GM23338 (cell line): ENCODE data around the gene DDA1. TPM values are rescaled to one million over a fixed set of nuclear protein-coding genes. Genes with fewer than 3 reads are reported as not detected.

Source experiments
- ATAC-seq: fragments of 200-7000 bp; cut with Tn5 transposase; 3 replicates; pipeline ENCODE4 v1.9.1; 2020
- DNase-seq: peaks from one replicate; pipeline ENCODE4 v3.0.0-alpha.2; 2015; ENCODE audit warnings: low spot score
- H2AFZ ChIP-seq: fragments of 200-600 bp; sonication (generic); 2 replicates; pipeline ENCODE4 v1.8.0; 2016; ENCODE audit warnings: antibody characterized with exemption, mild to moderate bottlenecking, moderate library complexity
- H3F3A ChIP-seq: fragments of 200-600 bp; sonication (generic); replicated peaks from 2 replicates; pipeline ENCODE4 v1.8.0; 2017; ENCODE audit warnings: antibody characterized with exemption, mixed run types, low read depth
- H3K27ac ChIP-seq: fragments of 200-600 bp; sonication (generic); 2 replicates; pipeline ENCODE4 v1.6.1; 2016; ENCODE audit warnings: low read depth
- H3K27me3 ChIP-seq: fragments of 200-600 bp; sonication (generic); 2 replicates; pipeline ENCODE4 v1.8.0; 2016; ENCODE audit warnings: mild to moderate bottlenecking, mixed run types, moderate library complexity; ENCODE audit not compliant: insufficient read depth
- H3K36me3 ChIP-seq: fragments of 200-600 bp; sonication (generic); 2 replicates; pipeline ENCODE4 v1.8.0; 2016; ENCODE audit warnings: mild to moderate bottlenecking; ENCODE audit not compliant: insufficient read depth
- H3K4me1 ChIP-seq: fragments of 200-600 bp; sonication (generic); 2 replicates; pipeline ENCODE4 v1.8.0; 2016; ENCODE audit warnings: mild to moderate bottlenecking, moderate library complexity; ENCODE audit not compliant: insufficient read depth
- H3K4me2 ChIP-seq: fragments of 200-600 bp; sonication (generic); 2 replicates; pipeline ENCODE4 v1.7.1; 2017; ENCODE audit warnings: mixed run types
- H3K4me3 ChIP-seq: fragments of 200-600 bp; sonication (generic); 2 replicates; pipeline ENCODE4 v1.6.1; 2016; ENCODE audit warnings: mixed run types
- H3K79me2 ChIP-seq: fragments of 200-600 bp; sonication (generic); replicated peaks from 2 replicates; pipeline ENCODE4 v1.8.0; 2017; ENCODE audit warnings: mild to moderate bottlenecking; ENCODE audit not compliant: insufficient read depth
- H3K9me2 ChIP-seq: fragments of 200-600 bp; sonication (generic); 2 replicates; pipeline ENCODE4 v1.8.0; 2017; ENCODE audit not compliant: insufficient read depth
- H4K20me1 ChIP-seq: fragments of 200-600 bp; sonication (generic); replicated peaks from 2 replicates; pipeline ENCODE4 v1.8.0; 2017; ENCODE audit warnings: mild to moderate bottlenecking; ENCODE audit not compliant: insufficient read depth
- H3K27ac Mint-ChIP-seq: 2 replicates; pipeline ENCODE4 v1.8.0; 2020; ENCODE audit warnings: inconsistent platforms, mild to moderate bottlenecking, moderate library complexity, mixed read lengths
- H3K27me3 Mint-ChIP-seq: 3 replicates; pipeline ENCODE4 v1.8.0; 2022; ENCODE audit warnings: low read depth, mild to moderate bottlenecking, moderate library complexity, mixed read lengths, inconsistent platforms; ENCODE audit not compliant: insufficient read depth, poor library complexity
- H3K36me3 Mint-ChIP-seq: 3 replicates; pipeline ENCODE4 v1.8.0; 2021; ENCODE audit warnings: low read depth, mild to moderate bottlenecking, inconsistent platforms, moderate library complexity, mixed read lengths
- H3K4me1 Mint-ChIP-seq: 3 replicates; pipeline ENCODE4 v1.8.0; 2020; ENCODE audit warnings: mild to moderate bottlenecking, inconsistent platforms, mixed read lengths
- H3K4me3 Mint-ChIP-seq: 3 replicates; pipeline ENCODE4 v1.8.0; 2021; ENCODE audit warnings: moderate library complexity, mild to moderate bottlenecking, inconsistent platforms, mixed read lengths
- H3K9me3 Mint-ChIP-seq: 3 replicates; pipeline ENCODE4 v1.8.0; 2020; ENCODE audit warnings: moderate library complexity, mild to moderate bottlenecking, inconsistent platforms, mixed read lengths
- CREB1 ChIP-seq: fragments of 250-450 bp; sonication (Bioruptor Pico); IDR thresholded peaks from 2 replicates; pipeline ENCODE4 v1.5.0; 2020; ENCODE audit warnings: low read depth, mild to moderate bottlenecking, moderate library complexity
- JUNB ChIP-seq: IDR thresholded peaks from one replicate; pipeline ENCODE4 v1.6.1; 2016; ENCODE audit warnings: antibody characterized with exemption; ENCODE audit not compliant: unreplicated experiment
- NANOG ChIP-seq: IDR thresholded peaks from 2 replicates; pipeline ENCODE4 v1.6.1; 2016; ENCODE audit warnings: antibody characterized with exemption, borderline replicate concordance
- STAT1 ChIP-seq: IDR thresholded peaks from one replicate; pipeline ENCODE4 v1.6.1; 2016; ENCODE audit warnings: antibody characterized with exemption; ENCODE audit not compliant: unreplicated experiment
- ZNF114 ChIP-seq: fragments of 250-450 bp; sonication (Bioruptor Pico); IDR thresholded peaks from 2 replicates; pipeline ENCODE4 v1.5.0; 2020; ENCODE audit warnings: mild to moderate bottlenecking, moderate library complexity
- ZNF462 ChIP-seq: fragments of 250-450 bp; sonication (Bioruptor Pico); IDR thresholded peaks from 2 replicates; pipeline ENCODE4 v1.5.0; 2020; ENCODE audit warnings: mild to moderate bottlenecking, moderate library complexity
- polyA plus RNA-seq: library from polyadenylated mRNA; unstranded; fragments of >200 nt; fragmentation: Nextera tagmentation; extraction: Ambion mirVana; gene quantifications from 2 replicates; pipeline ENCODE4 v1.2.1, GENCODE V29; 2016
- total RNA-seq: library from RNA; depleted of rRNA; stranded (reverse); fragments of >200 nt; shearing (Covaris generic); gene quantifications from 2 replicates; pipeline ENCODE4 v1.2.3, GENCODE V29; 2014
- TF ChIP-seq, protein P1 (sequence below): IDR thresholded peaks from one replicate; pipeline ENCODE4 v1.6.1; 2018; ENCODE audit warnings: antibody characterized with exemption; ENCODE audit not compliant: unreplicated experiment

The DDA1 gene
- total and polyA plus RNA-seq, 2 experiments from 2014 or later = 34.6 to 107 TPM

- Mint-ChIP-seq H3K4me3 (no peak overlapping the region), H3K9me3 (no peaks in the 10 kb centered on the region), H3K27me3 (peaks cover 6% of the 10 kb centered on the region), H3K27ac (no peak overlapping the region), H3K36me3 (peaks cover 32% of the 10 kb centered on the region), H3K4me1 (peaks cover 2% of the 10 kb centered on the region; the same call in 2 of the 3 replicates)
- H3K4me3 ChIP-seq = no peak overlapping the region
- DNase-seq = no peak
- H4K20me1 ChIP-seq = peaks cover 4% of the 10 kb centered on the region; the same call in 1 of the 2 replicates
- ATAC-seq = no peak
- H3K9me2 ChIP-seq = no peaks in the 10 kb centered on the region
- H3K27ac ChIP-seq = no peak overlapping the region
- H3K4me2 ChIP-seq = no peak overlapping the region
- no peaks in the 10 kb centered on the region for H3K4me1 ChIP-seq
- TF ChIP-seq, protein P1, sequence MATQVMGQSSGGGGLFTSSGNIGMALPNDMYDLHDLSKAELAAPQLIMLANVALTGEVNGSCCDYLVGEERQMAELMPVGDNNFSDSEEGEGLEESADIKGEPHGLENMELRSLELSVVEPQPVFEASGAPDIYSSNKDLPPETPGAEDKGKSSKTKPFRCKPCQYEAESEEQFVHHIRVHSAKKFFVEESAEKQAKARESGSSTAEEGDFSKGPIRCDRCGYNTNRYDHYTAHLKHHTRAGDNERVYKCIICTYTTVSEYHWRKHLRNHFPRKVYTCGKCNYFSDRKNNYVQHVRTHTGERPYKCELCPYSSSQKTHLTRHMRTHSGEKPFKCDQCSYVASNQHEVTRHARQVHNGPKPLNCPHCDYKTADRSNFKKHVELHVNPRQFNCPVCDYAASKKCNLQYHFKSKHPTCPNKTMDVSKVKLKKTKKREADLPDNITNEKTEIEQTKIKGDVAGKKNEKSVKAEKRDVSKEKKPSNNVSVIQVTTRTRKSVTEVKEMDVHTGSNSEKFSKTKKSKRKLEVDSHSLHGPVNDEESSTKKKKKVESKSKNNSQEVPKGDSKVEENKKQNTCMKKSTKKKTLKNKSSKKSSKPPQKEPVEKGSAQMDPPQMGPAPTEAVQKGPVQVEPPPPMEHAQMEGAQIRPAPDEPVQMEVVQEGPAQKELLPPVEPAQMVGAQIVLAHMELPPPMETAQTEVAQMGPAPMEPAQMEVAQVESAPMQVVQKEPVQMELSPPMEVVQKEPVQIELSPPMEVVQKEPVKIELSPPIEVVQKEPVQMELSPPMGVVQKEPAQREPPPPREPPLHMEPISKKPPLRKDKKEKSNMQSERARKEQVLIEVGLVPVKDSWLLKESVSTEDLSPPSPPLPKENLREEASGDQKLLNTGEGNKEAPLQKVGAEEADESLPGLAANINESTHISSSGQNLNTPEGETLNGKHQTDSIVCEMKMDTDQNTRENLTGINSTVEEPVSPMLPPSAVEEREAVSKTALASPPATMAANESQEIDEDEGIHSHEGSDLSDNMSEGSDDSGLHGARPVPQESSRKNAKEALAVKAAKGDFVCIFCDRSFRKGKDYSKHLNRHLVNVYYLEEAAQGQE = no peak
- no peak for TF ChIP-seq JUNB
- no peak for TF ChIP-seq ZNF462
- TF ChIP-seq NANOG = no peak
- no peak for TF ChIP-seq CREB1 (CRISPR knock-in tag)
- no peak for TF ChIP-seq ZNF114 (CRISPR knock-in tag)
- TF ChIP-seq STAT1 = no peak
- peaks cover 6% of the 10 kb centered on the region; the same call in 1 of the 2 replicates for H3K27me3 ChIP-seq
- H2AFZ ChIP-seq = no peak overlapping the region
- H3K79me2 ChIP-seq = no peaks in the 10 kb centered on the region
- no peaks in the 10 kb centered on the region for H3K36me3 ChIP-seq
- peaks cover 24% of the 10 kb centered on the region for H3F3A ChIP-seq
These were observed 25.8 kb upstream of the DDA1 start for GRCh38 chr19:17283504-17283996.
